HT1080 (cell line): ENCODE measurements around the gene ACTL6A. TPM values are rescaled to one million over a fixed set of nuclear protein-coding genes. Genes with fewer than 3 reads are reported as not detected.

Source experiments
- DNase-seq: peaks from one replicate; pipeline ENCODE4 v3.0.0-alpha.2; 2015; ENCODE audit warnings: low read depth
- small RNA-seq: library from RNA; depleted of rRNA; stranded (forward); fragments of <200 nt; gene quantifications from one replicate; pipeline ENCODE3, GENCODE V24; 2014
- total RNA-seq: library from RNA; depleted of rRNA; stranded (reverse); fragments of >200 nt; shearing (Covaris generic); gene quantifications from 2 replicates; pipeline ENCODE4 v1.2.3, GENCODE V29; 2014; rRNA removed

ACTL6A gene
- total RNA-seq, 1 experiment from 2014 or later, result 170 TPM

- peak; percentile 13 for DNase-seq
These were observed 26.4 kb downstream of the ACTL6A start for GRCh38 chr3:179589143-179589542.

GRCh38 chr3:179590669-179591068, 27.9 kb downstream of the ACTL6A start:
- no peak for DNase-seq

- DNase-seq, result no peak
These were observed 28.6 kb downstream of the ACTL6A start for GRCh38 chr3:179591313-179591712.

GRCh38 chr3:179599531-179599930, 36.8 kb downstream of the ACTL6A start:
- DNase-seq, result no peak

- DNase-seq, result peak; percentile 15
These were observed 40.6 kb downstream of the ACTL6A start for GRCh38 chr3:179603321-179603720.

GRCh38 chr3:179603831-179604230, 41.1 kb downstream of the ACTL6A start:
- no peak for DNase-seq

GRCh38 chr3:179604321-179605078, 41.8 kb downstream of the ACTL6A start, which contains the start of the genes MRPL47 and NDUFB5:
TSS of gene MRPL47 (minus strand) at chr3:179604638. CDS start at chr3:179604624, 14 bp downstream.
TSS of gene NDUFB5 (plus strand) at chr3:179604794. CDS start at chr3:179604816, 22 bp downstream.
- DNase-seq, result peak; percentile 98

- DNase-seq, result no peak
These were observed 43.9 kb downstream of the ACTL6A start for GRCh38 chr3:179606534-179607085.

GRCh38 chr3:179608931-179609720, 46.4 kb downstream of the ACTL6A start:
- DNase-seq, result no peak

GRCh38 chr3:179610066-179610465, 47.3 kb downstream of the ACTL6A start:
- DNase-seq, result no peak

GRCh38 chr3:179613807-179614206, 51.1 kb downstream of the ACTL6A start:
- DNase-seq, result peak; percentile 38

GRCh38 chr3:179615458-179616173, 52.9 kb downstream of the ACTL6A start:
- no peak for DNase-seq

- no peak for DNase-seq
These were observed 59.3 kb downstream of the ACTL6A start for GRCh38 chr3:179622023-179622422.

GRCh38 chr3:179624451-179624850, 61.7 kb downstream of the ACTL6A start:
- no peak for DNase-seq

- no peak for DNase-seq
These were observed 68.2 kb downstream of the ACTL6A start for GRCh38 chr3:179630753-179631451.

Small RNA genes lying within 50 kb of the gene (small RNA-seq; reads per million reads assigned to genes)
- gene AC090425.1 (not detected), gene RF01210 (not detected)

Other genes starting within 250 kb of the ACTL6A start
- 102 and 105 TPM in 2 replicates for gene ZNF639, start 239.9 kb upstream of the ACTL6A start, total RNA-seq
- gene MFN1, start 215.2 kb upstream of the ACTL6A start, total RNA-seq, result 45.8 and 46.3 TPM in 2 replicates
- gene GNB4, start 111.5 kb upstream of the ACTL6A start, total RNA-seq, result 60.5 and 61.1 TPM in 2 replicates
- 146 and 148 TPM in 2 replicates for gene MRPL47, start 41.7 kb downstream of the ACTL6A start, total RNA-seq
- gene NDUFB5, start 41.9 kb downstream of the ACTL6A start, total RNA-seq, result 244 and 296 TPM in 2 replicates
- gene USP13, start 90.1 kb downstream of the ACTL6A start, total RNA-seq, result 18.2 and 19.0 TPM in 2 replicates